K562 (cell line): ENCODE results near the gene FARSA. TPM values are rescaled to one million over a fixed set of nuclear protein-coding genes. Genes with fewer than 3 reads are reported as not detected.
A peak's percentile ranks its signal among the peaks of the same experiment; 100 is the strongest.

Experiments
- ATAC-seq: fragments of 200-7000 bp; cut with Tn5 transposase; 3 replicates; pipeline ENCODE4 v1.9.1; 2020; ENCODE audit warnings: moderate library complexity
- BruUV-seq: library from RNA; stranded (reverse); fragments of 400-500 nt; replicated peaks from 2 replicates; lab custom pipeline; 2021; lab: Mats Ljungman, UMichigan
- CTCF ChIA-PET: fragments of 300-600 bp; formaldehyde crosslinking; extraction: SDS; loops from one replicate; lab custom pipeline; 2021; ENCODE audit warnings: low intra/inter-chr PET ratio; lab: Yijun Ruan, JAX
- POLR2A ChIA-PET: fragments of 300-600, 350-650 bp; sonication (Branson Sonifier 250); formaldehyde crosslinking; extraction: SDS; loops from one replicate; lab custom pipeline; 2021; ENCODE audit warnings: antibody characterized with exemption, inconsistent platforms; lab: Yijun Ruan, JAX
- DNase-seq, 4 experiments: peaks; one replicate each; pipeline versions ENCODE4 v3.0.0 to v3.0.0-alpha.2; 2011 to 2018; ENCODE audit warnings: low spot score in 3 of 4, mixed read lengths in 3 of 4; ENCODE audit errors: extremely low read depth in 1 of 4
- FAIRE-seq: peaks from 2 replicates; lab custom pipeline; 2011; peaks lifted over from hg19 to GRCh38; lab: Jason Lieb, UNC
- H2AFZ ChIP-seq: 2 replicates; pipeline ENCODE4 v1.6.0; 2011; ENCODE audit warnings: low read depth, low read length, control low read depth, inconsistent platforms
- H3K27ac ChIP-seq: fragments of 200-600 bp; 3 replicates; pipeline ENCODE4 v1.8.0; 2011; ENCODE audit warnings: low read depth, mild to moderate bottlenecking, control low read depth, inconsistent platforms, low read length, moderate library complexity, mixed read lengths; ENCODE audit errors: extremely low read depth
- H3K27me3 ChIP-seq, 2 experiments: fragments of 300-600 bp in 1 of 2; 2 replicates in 1 of 2; 3 replicates in 1 of 2; pipeline versions ENCODE4 v1.6.0 to v1.8.0; 2011; ENCODE audit warnings: inconsistent platforms in 2 of 2, low read length in 2 of 2, mild to moderate bottlenecking in 1 of 2, mixed read lengths in 1 of 2, moderate library complexity in 1 of 2; ENCODE audit not compliant: control insufficient read depth in 2 of 2, insufficient read depth in 2 of 2
- H3K36me3 ChIP-seq: fragments of 300-600 bp; 3 replicates; pipeline ENCODE4 v1.8.0; 2011; ENCODE audit warnings: mild to moderate bottlenecking, low read length, inconsistent platforms; ENCODE audit not compliant: control insufficient read depth, insufficient read depth
- H3K4me1 ChIP-seq, 2 experiments: fragments of 200-600 bp in 1 of 2; replicated peaks in 1 of 2; 2 replicates in 1 of 2; 3 replicates in 1 of 2; pipeline versions ENCODE4 v1.5.1 to v1.8.0; 2011; ENCODE audit warnings: inconsistent platforms in 2 of 2, low read length in 2 of 2, mild to moderate bottlenecking in 1 of 2, mixed read lengths in 1 of 2, moderate library complexity in 1 of 2; ENCODE audit not compliant: control insufficient read depth in 2 of 2, insufficient read depth in 2 of 2
- H3K4me2 ChIP-seq: 2 replicates; pipeline ENCODE4 v1.6.1; 2011; ENCODE audit warnings: low read length, control low read depth, inconsistent platforms, mixed read lengths; ENCODE audit not compliant: insufficient read depth
- H3K4me3 ChIP-seq: fragments of 200-600 bp; sonication (generic), shearing (Covaris generic); 2 replicates; pipeline ENCODE4 v1.5.1; 2016; ENCODE audit warnings: control low read depth, inconsistent platforms
- H3K79me2 ChIP-seq: fragments of 200-600 bp; 3 replicates; pipeline ENCODE4 v1.8.0; 2011; ENCODE audit warnings: low read length, inconsistent platforms; ENCODE audit not compliant: control insufficient read depth, insufficient read depth
- H3K9ac ChIP-seq, 2 experiments: 2 replicates each; pipeline versions ENCODE4 v1.6.0 to v1.6.1; 2011; ENCODE audit warnings: low read depth in 2 of 2, low read length in 2 of 2, control low read depth in 1 of 2, inconsistent platforms in 1 of 2, mild to moderate bottlenecking in 1 of 2, mixed read lengths in 1 of 2; ENCODE audit not compliant: insufficient read depth in 1 of 2
- H3K9me1 ChIP-seq: one replicate; pipeline ENCODE4 v1.6.0; 2011; ENCODE audit warnings: inconsistent platforms, mild to moderate bottlenecking, low read length, moderate library complexity; ENCODE audit not compliant: control insufficient read depth, insufficient read depth
- H3K9me3 ChIP-seq: replicated peaks from 2 replicates; pipeline ENCODE4 v1.5.1; 2011; ENCODE audit warnings: low read depth, low read length, inconsistent platforms; ENCODE audit not compliant: control insufficient read depth, insufficient read depth
- H4K20me1 ChIP-seq: replicated peaks from 2 replicates; pipeline ENCODE4 v1.6.1; 2011; ENCODE audit warnings: low read length, inconsistent platforms, mixed read lengths; ENCODE audit not compliant: control insufficient read depth, insufficient read depth
- ATF3 ChIP-seq, 2 experiments: fragments of 450-650 bp in 1 of 2; sonication (generic) in 1 of 2; formaldehyde crosslinking in 1 of 2; IDR thresholded peaks in 1 of 2; conservative IDR thresholded peaks in 1 of 2; 2 replicates each; pipeline versions ENCODE4 v1.6.1 to v1.8.1; 2016 to 2023; ENCODE audit warnings: mild to moderate bottlenecking in 2 of 2, moderate library complexity in 2 of 2, inconsistent platforms in 1 of 2, missing genetic modification reagents in 1 of 2
- CEBPB ChIP-seq: fragments of 450-650 bp; IDR thresholded peaks from 2 replicates; pipeline ENCODE4 v1.6.1; 2016; ENCODE audit warnings: missing genetic modification characterization, missing compliant biosample characterization
- CEBPG ChIP-seq, 3 experiments: fragments of 200-800 bp in 1 of 3; sonication (Bioruptor generic) in 1 of 3; sonication (generic) in 1 of 3; formaldehyde crosslinking in 1 of 3; IDR thresholded peaks in 2 of 3; conservative IDR thresholded peaks in 1 of 3; 2 replicates each; pipeline versions ENCODE4 v1.6.1 to v1.8.0; 2016 to 2022; ENCODE audit warnings: missing compliant biosample characterization in 2 of 3, missing genetic modification characterization in 2 of 3, mild to moderate bottlenecking in 1 of 3, missing genetic modification reagents in 1 of 3
- ZNF253 ChIP-seq: fragments of 250-450 bp; sonication (Bioruptor Pico); conservative IDR thresholded peaks from 2 replicates; pipeline ENCODE4 v1.6.1; 2021; ENCODE audit warnings: mild to moderate bottlenecking
- WGBS: fragments of 100-300 bp; shearing (Covaris generic); methylation state at CpG from one replicate; pipeline ENCODE4 v1.1.6; 2016; ENCODE audit warnings: low coverage, mixed read lengths; ENCODE audit not compliant: insufficient coverage; ENCODE audit errors: missing lambda C conversion rate; 5-methylcytosine and 5-hydroxymethylcytosine counted together
- in situ Hi-C: fragments of 300-500 bp; cut with MboI; formaldehyde crosslinking; loops from 4 replicates; pipeline ENCODE4 v1.15.0; 2018; ENCODE audit warnings: inconsistent platforms, mixed read lengths
- intact Hi-C: fragments of 100-400 bp; cut with micrococcal nuclease; formaldehyde crosslinking; loops from 2 replicates; pipeline ENCODE4 v1.14.2; 2022
- polyA plus RNA-seq, 8 experiments: library from polyadenylated mRNA; depleted of rRNA in 4 of 8; stranded (reverse) in 5 of 8; unstranded in 3 of 8; fragments of >200 nt; fragmentation: Nextera tagmentation in 2 of 8; fragmentation: Illumina TruSeq in 1 of 8; extraction: Ambion mirVana in 2 of 8; extraction: Trizol in 1 of 8; gene quantifications; 2 replicates each; pipeline versions ENCODE4 v1.2.1 to v1.2.3, GENCODE V29; 2011 to 2014; ENCODE audit warnings: inconsistent platforms in 1 of 8, missing spikeins in 1 of 8
- total RNA-seq, 7 experiments: library from RNA; depleted of rRNA in 6 of 7; stranded (reverse); fragments of >200 nt in 6 of 7; fragmentation: Illumina TruSeq in 2 of 7; extraction: Trizol in 2 of 7; gene quantifications; 2 replicates each; pipeline versions ENCODE4 v1.2.1 to v1.2.3, GENCODE V29; 2011 to 2021; ENCODE audit warnings: low replicate concordance in 1 of 7

FARSA gene
- total and polyA plus RNA-seq, 9 of the 15 experiments (the other 6 are each of a cell fraction or from before 2014, with no cell fraction given): 25.2 to 237 (median 89.6) TPM

DNA sequence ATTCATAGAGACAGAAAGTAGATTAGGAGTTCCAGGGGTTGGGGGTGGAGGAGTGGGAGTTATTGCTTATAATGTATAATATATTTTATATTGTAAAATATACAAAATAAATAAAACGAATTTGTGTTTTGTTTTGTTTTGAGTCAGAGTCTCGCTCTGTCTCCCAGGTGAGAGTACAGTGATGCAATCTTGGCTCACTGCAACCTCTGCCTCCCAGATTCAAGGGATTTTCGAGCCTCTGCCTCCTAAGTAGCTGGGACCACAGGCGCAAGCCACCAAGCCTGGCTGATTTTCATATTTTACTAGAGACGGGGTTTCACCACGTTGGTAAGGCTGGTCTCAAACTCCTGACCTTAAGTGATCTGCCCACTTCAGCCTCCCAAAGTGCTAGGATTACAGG, 26.0 kb upstream of the FARSA start:
- Histone ChIP-seq H3K9ac (no peak overlapping the region), H3K9me1 (no peaks in the 10 kb centered on the region), H2AFZ (no peak overlapping the region), H4K20me1 (no peaks in the 10 kb centered on the region; the same call in 1 of the 2 replicates), H3K4me1 (peaks cover 0 to 20% of the 10 kb centered on the region in 2 experiments; a peak in 3 of 5 replicates), H3K36me3 (peaks cover 13% of the 10 kb centered on the region; the same call in 2 of the 3 replicates), H3K9me3 (no peaks in the 10 kb centered on the region), H3K79me2 (peaks cover 34% of the 10 kb centered on the region), H3K27ac (no peak overlapping the region), H3K27me3 (no peaks in the 10 kb centered on the region), H3K4me3 (no peak overlapping the region), H3K4me2 (no peak overlapping the region)
- WGBS: 65% methylated on average over 6 of the region's 6 CpGs
- TF ChIP-seq ZNF253 (CRISPR knock-in tag) (no peak), CEBPG (CRISPR knock-in tag; IDR thresholded peaks at IDR 0.05) (peak; percentile 14; the same call in 1 of the 2 replicates), CEBPG (tag; conservative IDR thresholded peaks at IDR 0.05 in 1 of 2, IDR thresholded peaks at IDR 0.05 in 1 of 2) (no peak), CEBPB (tag) (0 out of 2 replicates have a peak, but pooled peaks have one; percentile 6), ATF3 (IDR thresholded peaks at IDR 0.05) (peak; percentile 46; the same call in 1 of the 2 replicates), ATF3 (CRISPR knock-in tag; conservative IDR thresholded peaks at IDR 0.05) (no peak)
- no peak for FAIRE-seq
- in situ Hi-C loops (no loop called here), intact Hi-C loops (no loop called here)
- BruUV-seq: no TSS peak
- ChIA-PET CTCF (no interaction called here), POLR2A (no interaction called here)
- no peak for DNase-seq
- ATAC-seq: no peak
